Epithelial cell of esophagus (primary cell): ENCODE results near the gene PYGB.

Source experiments
- DNase-seq: peaks from one replicate; pipeline ENCODE4 v3.0.0; 2010; ENCODE audit warnings: low read depth
- H3K4me3 ChIP-seq: 2 replicates; pipeline ENCODE4 v1.5.1; 2011; ENCODE audit warnings: mild to moderate bottlenecking, low read length, control low read depth
- CTCF ChIP-seq: IDR thresholded peaks from 2 replicates; pipeline ENCODE4 v1.5.1; 2011; ENCODE audit warnings: low read depth, mild to moderate bottlenecking, low read length, control low read depth, inconsistent platforms; ENCODE audit not compliant: insufficient read depth; ENCODE audit errors: missing control alignments

Gene PYGB

DNA sequence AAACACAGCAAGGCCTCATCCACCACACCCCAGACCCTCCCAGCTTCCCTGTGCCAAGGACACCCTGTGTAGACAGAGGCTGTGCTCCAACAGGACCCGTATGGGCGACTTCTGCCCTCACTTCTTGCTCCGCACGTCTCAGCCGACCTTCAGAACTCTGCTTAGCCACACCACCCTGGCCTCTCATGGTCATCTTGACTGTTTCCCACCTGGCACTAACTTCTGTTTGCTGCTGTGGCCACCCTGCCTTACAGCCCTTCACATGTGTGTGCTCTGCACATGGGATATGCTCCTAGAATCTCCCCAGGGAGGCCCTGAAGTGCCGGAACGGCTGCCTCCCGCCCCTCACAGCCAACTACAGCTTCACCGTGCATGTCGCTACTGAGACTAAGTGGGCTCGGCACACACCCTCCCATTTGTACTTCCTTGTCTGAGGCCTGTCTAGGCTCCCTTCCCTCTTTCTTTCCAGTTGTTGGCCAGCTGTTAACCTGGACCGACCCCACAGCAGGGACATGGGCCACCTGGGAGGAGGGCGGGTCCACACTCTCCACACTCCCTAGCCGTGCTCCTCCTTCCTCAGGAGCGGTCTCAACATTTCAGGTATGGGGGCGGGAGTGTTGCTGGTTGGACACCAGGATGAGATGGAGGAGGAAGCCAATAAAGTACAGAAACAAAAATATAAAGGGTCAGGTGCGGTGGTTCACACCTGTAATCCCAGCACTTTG lies 69.6 kb downstream of the PYGB start:
- TF ChIP-seq CTCF, result no peak
- DNase-seq, result no peak
- no peak overlapping the region for H3K4me3 ChIP-seq

DNA sequence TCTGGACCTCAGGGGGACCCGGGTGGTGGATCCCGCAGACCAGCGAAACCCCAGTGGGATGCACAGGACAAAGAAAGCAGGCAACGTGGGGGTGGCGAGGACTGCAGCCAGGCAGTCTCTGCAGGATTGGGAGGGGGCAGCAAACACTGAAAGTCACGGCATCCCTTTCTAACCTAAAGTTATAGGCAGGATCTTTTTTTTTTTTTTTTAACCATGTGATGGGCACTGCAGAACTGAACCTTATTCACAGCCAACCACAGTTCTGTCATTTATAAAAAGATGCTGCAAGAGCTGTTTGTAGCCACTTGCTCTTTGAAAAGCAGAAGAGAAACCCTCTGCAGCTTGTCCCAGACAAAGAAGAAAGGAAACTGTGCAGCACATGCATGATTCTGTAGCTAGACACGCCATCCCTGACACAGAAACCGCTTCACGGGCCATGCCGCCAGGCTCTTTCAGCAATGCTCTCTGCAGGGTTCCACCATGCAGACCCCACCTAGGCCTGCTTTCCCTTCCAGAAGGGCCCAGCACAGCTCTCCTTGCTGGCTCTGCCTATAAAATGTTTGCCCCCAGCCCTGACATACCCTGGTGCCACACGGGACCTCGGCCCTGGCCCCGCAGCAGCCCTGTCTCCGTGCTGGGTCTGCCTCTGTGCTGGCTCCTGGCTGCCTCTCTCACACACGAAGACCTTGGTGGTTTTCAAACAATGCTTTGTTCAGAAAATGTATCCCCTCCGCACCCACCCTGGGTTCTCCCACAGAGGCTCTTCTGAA lies 70.8 kb downstream of the PYGB start:
- TF ChIP-seq CTCF, result no peak
- no peak for DNase-seq
- H3K4me3 ChIP-seq, result no peak overlapping the region

DNA sequence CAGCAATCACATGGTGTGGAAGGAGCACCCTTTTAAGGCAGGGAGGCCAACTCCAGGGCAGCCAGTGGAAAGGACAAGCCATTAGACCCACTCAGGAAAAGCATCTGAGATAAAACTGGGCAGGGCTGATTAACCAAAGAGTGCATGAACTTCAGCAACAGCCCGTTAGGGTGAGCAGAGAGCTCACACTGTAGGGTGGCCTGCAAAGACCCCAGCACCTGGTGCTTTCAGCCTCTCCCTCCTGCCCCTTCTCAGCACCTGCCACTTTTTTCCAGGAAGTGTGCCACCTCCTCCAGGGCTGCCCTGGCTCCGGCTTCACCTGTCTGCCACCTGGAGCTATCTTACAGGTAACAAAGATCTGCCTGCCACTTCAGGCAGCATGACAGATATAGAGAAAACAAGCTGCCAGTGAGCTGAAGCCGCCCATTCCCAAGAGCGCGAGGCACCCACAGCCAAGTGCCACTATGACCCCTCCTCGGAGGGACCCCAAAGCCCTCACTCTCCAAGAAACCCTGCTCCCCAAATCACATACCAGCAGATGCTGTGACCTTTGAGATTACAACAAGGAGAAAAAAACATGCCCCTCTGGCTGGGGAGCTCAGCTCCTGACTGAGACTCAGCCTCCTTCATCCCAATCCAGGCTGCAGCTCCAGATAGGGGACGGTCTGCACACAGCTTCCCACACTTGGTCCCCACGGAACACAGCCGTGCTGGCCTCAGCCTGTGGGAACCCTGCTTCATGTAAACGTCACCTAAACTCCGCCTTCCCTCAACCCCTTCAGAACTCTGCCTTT lies 71.6 kb downstream of the PYGB start:
- H3K4me3 ChIP-seq, result no peak overlapping the region
- no peak for DNase-seq
- TF ChIP-seq CTCF, result no peak

DNA sequence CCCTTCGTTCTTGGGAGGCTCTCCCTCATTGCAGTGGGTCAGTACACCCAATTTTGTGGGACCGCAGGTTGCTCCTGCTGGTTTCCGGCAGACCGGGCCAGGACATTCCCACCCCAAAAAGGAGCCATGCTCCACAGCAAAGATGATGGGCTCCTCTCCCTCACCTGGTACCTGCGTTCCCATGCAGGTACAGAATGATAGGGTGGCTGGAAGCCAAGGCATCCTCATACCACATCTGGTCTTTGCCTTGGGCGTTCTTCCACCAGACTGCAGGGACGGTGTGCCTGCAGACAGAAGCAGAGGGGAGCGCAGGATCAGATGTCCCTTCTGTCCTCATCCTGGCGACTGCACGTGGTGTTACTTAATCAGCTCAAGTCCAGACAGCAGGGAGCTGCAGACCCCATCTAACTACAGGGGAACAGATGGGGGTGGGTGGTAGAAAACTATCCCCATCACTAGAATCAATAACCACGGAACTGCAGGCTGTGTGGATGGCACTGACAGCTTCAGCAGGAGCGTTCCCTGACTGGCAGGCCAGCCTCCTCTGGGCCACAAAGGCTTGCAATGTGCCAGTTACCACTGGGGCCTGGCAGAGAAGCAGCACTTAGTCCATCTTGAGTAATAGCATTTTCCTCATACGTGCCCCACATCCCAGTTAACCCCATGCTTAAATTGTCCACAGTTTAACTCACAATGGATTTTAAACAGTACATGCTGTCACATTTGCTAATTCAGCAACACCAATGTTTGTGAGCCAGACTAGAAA lies 72.3 kb downstream of the PYGB start:
- no peak overlapping the region for H3K4me3 ChIP-seq
- no peak for TF ChIP-seq CTCF
- no peak for DNase-seq

GRCh38 chr20:25321262-25321831 lies 73.5 kb downstream of the PYGB start:
- DNase-seq, result no peak
- H3K4me3 ChIP-seq, result no peak overlapping the region
- no peak for TF ChIP-seq CTCF

- DNase-seq, result no peak
- TF ChIP-seq CTCF, result no peak
- no peak overlapping the region for H3K4me3 ChIP-seq
These were observed 74.1 kb downstream of the PYGB start for GRCh38 chr20:25321991-25322390.
